WTC11 (cell line): Measurements from ENCODE around the gene GJB5.

Experiments
- CTCF ChIP-seq: fragments of 200-600 bp; IDR thresholded peaks from 2 replicates; pipeline ENCODE4 v1.8.0; 2022; ENCODE audit warnings: antibody characterized with exemption
- ESRRA ChIP-seq: sonication (generic); formaldehyde crosslinking; IDR thresholded peaks from 2 replicates; pipeline ENCODE4 v1.8.1; 2022; ENCODE audit warnings: mild to moderate bottlenecking, missing genetic modification reagents, borderline replicate concordance
- MAX ChIP-seq: sonication (generic); formaldehyde crosslinking; IDR thresholded peaks from 2 replicates; pipeline ENCODE4 v1.8.0; 2022; ENCODE audit warnings: mild to moderate bottlenecking, missing genetic modification reagents
- NFE2L1 ChIP-seq: sonication (generic); formaldehyde crosslinking; IDR thresholded peaks from 2 replicates; pipeline ENCODE4 v1.8.1; 2023; ENCODE audit warnings: missing genetic modification reagents
- NR2C2 ChIP-seq: sonication (generic); formaldehyde crosslinking; IDR thresholded peaks from 2 replicates; pipeline ENCODE4 v1.8.0; 2022; ENCODE audit warnings: mild to moderate bottlenecking, missing genetic modification reagents
- NR3C1 ChIP-seq: sonication (generic); formaldehyde crosslinking; conservative IDR thresholded peaks from 2 replicates; pipeline ENCODE4 v1.8.1; 2023; ENCODE audit warnings: low read depth, mild to moderate bottlenecking, missing genetic modification reagents
- PREB ChIP-seq: sonication (generic); formaldehyde crosslinking; IDR thresholded peaks from 2 replicates; pipeline ENCODE4 v1.8.1; 2022; ENCODE audit warnings: mild to moderate bottlenecking, missing genetic modification reagents, moderate library complexity, borderline replicate concordance
- SP1 ChIP-seq: sonication (generic); formaldehyde crosslinking; conservative IDR thresholded peaks from 2 replicates; pipeline ENCODE4 v1.8.1; 2022; ENCODE audit warnings: missing genetic modification reagents
- TEAD4 ChIP-seq: sonication (generic); formaldehyde crosslinking; IDR thresholded peaks from 2 replicates; pipeline ENCODE4 v1.8.0; 2022; ENCODE audit warnings: mild to moderate bottlenecking, missing genetic modification reagents

GRCh38 chr1:34768856-34769255, 14.0 kb downstream of the GJB5 start:
- no peak for TF ChIP-seq PREB
- no peak for TF ChIP-seq NR3C1
- no peak for TF ChIP-seq CTCF
- TF ChIP-seq NFE2L1 (CRISPR knock-in tag), result no peak
- no peak for TF ChIP-seq SP1 (CRISPR knock-in tag)
- no peak for TF ChIP-seq MAX (CRISPR knock-in tag)
- no peak for TF ChIP-seq TEAD4 (CRISPR knock-in tag)
- no peak for TF ChIP-seq NR2C2 (CRISPR knock-in tag)
- TF ChIP-seq ESRRA, result no peak
